SK-N-MC (cell line): ENCODE measurements around the gene PCSK5.

Experiments
- EZH2 ChIP-seq: fragments of 200-600 bp; sonication (generic); IDR thresholded peaks from one replicate; pipeline ENCODE4 v1.6.1; 2017; ENCODE audit warnings: antibody characterized with exemption
- FOXP2 ChIP-seq: optimal IDR thresholded peaks from 2 replicates; pipeline ENCODE3; 2011; ENCODE audit warnings: mild to moderate bottlenecking, moderate library complexity; ENCODE audit not compliant: insufficient read depth; ENCODE audit errors: extremely low read length, control extremely low read depth
- POLR2AphosphoS5 ChIP-seq: IDR thresholded peaks from 2 replicates; pipeline ENCODE4 v1.6.1; 2012; ENCODE audit warnings: mild to moderate bottlenecking, low read depth, low read length, borderline replicate concordance

- TF ChIP-seq EZH2: no peak
- no peak for TF ChIP-seq POLR2AphosphoS5
- TF ChIP-seq FOXP2: no peak
These were observed 285.7 kb downstream of the PCSK5 start for GRCh38 chr9:76176171-76176570.
